Endothelial cell of umbilical vein (primary cell): ENCODE data around the gene LEO1. TPM values are rescaled to one million over a fixed set of nuclear protein-coding genes. Genes with fewer than 3 reads are reported as not detected.

Source experiments
- BruUV-seq: library from RNA; stranded (reverse); fragments of 400-500 nt; replicated peaks from 2 replicates; lab custom pipeline; 2021; lab: Mats Ljungman, UMichigan
- CTCF ChIA-PET: fragments of 300-600, 350-600 bp; sonication (Branson Sonifier 250); formaldehyde crosslinking; loops from one replicate; lab custom pipeline; 2021; ENCODE audit warnings: antibody characterized with exemption, inconsistent platforms; lab: Charles Lee
- POLR2A ChIA-PET: fragments of 300-600, 350-600 bp; sonication (Branson Sonifier 250); formaldehyde crosslinking; loops from one replicate; lab custom pipeline; 2021; ENCODE audit warnings: antibody characterized with exemption, inconsistent platforms; lab: Charles Lee
- DNase-seq: peaks from one replicate; pipeline ENCODE4 v3.0.0-alpha.2; 2011; ENCODE audit warnings: low read depth, low spot score
- FAIRE-seq: peaks from 2 replicates; lab custom pipeline; 2011; peaks lifted over from hg19 to GRCh38; lab: Jason Lieb, UNC
- H2AFZ ChIP-seq: 2 replicates; pipeline ENCODE4 v1.6.0; 2012; ENCODE audit warnings: low read depth, low read length, control low read depth, inconsistent platforms
- H3K27ac ChIP-seq: 2 replicates; pipeline ENCODE4 v1.5.1; 2011; ENCODE audit warnings: low read depth, mild to moderate bottlenecking, control low read depth, low read length, moderate library complexity; ENCODE audit not compliant: insufficient read depth
- H3K27me3 ChIP-seq, 2 experiments: 2 replicates each; pipeline versions ENCODE4 v1.6.0 to v1.6.1; 2011; ENCODE audit warnings: low read length in 2 of 2, mixed read lengths in 1 of 2; ENCODE audit not compliant: control insufficient read depth in 2 of 2, insufficient read depth in 2 of 2
- H3K36me3 ChIP-seq, 2 experiments: 2 replicates in 1 of 2; 3 replicates in 1 of 2; pipeline ENCODE4 v1.5.1; 2011; ENCODE audit warnings: low read length in 2 of 2, mild to moderate bottlenecking in 1 of 2, moderate library complexity in 1 of 2; ENCODE audit not compliant: control insufficient read depth in 2 of 2, insufficient read depth in 2 of 2; ENCODE audit errors: extremely low read depth in 1 of 2
- H3K4me1 ChIP-seq: 3 replicates; pipeline ENCODE4 v1.5.1; 2011; ENCODE audit warnings: mild to moderate bottlenecking, low read length; ENCODE audit not compliant: control insufficient read depth, insufficient read depth; ENCODE audit errors: extremely low read depth
- H3K4me2 ChIP-seq: 2 replicates; pipeline ENCODE4 v1.6.1; 2011; ENCODE audit warnings: low read length, control low read depth, mixed read lengths; ENCODE audit not compliant: insufficient read depth
- H3K4me3 ChIP-seq, 3 experiments: fragments of 200-600 bp in 1 of 3; sonication (generic), shearing (Covaris generic) in 1 of 3; replicated peaks in 1 of 3; 2 replicates each; pipeline ENCODE4 v1.5.1; 2011 to 2016; ENCODE audit warnings: control low read depth in 3 of 3, low read length in 3 of 3, mild to moderate bottlenecking in 2 of 3, inconsistent platforms in 1 of 3, low read depth in 1 of 3, moderate library complexity in 1 of 3; ENCODE audit not compliant: insufficient read depth in 1 of 3
- H3K79me2 ChIP-seq: 2 replicates; pipeline ENCODE4 v1.6.0; 2012; ENCODE audit warnings: low read length, inconsistent platforms; ENCODE audit not compliant: control insufficient read depth, insufficient read depth
- H3K9ac ChIP-seq: replicated peaks from 2 replicates; pipeline ENCODE3; 2011; ENCODE audit warnings: low read length, control low read depth; ENCODE audit not compliant: insufficient read depth; ENCODE audit errors: extremely low read depth
- H3K9me1 ChIP-seq: replicated peaks from 3 replicates; pipeline ENCODE4 v1.6.0; 2011; ENCODE audit warnings: mild to moderate bottlenecking, low read length; ENCODE audit not compliant: control insufficient read depth, insufficient read depth; ENCODE audit errors: extremely low read depth
- H3K9me3 ChIP-seq: replicated peaks from 2 replicates; pipeline ENCODE4 v1.5.1; 2012; ENCODE audit warnings: low read length, inconsistent platforms; ENCODE audit not compliant: control insufficient read depth, insufficient read depth
- H4K20me1 ChIP-seq: replicated peaks from 2 replicates; pipeline ENCODE3; 2011; ENCODE audit warnings: mild to moderate bottlenecking, low read length; ENCODE audit not compliant: control insufficient read depth, insufficient read depth; ENCODE audit errors: extremely low read depth
- CTCF ChIP-seq, 2 donors: IDR thresholded peaks; 1 replicate in 1 of 2; 2 replicates in 1 of 2; pipeline ENCODE4 v1.5.1; 2011; ENCODE audit warnings: low read length in 2 of 2, mild to moderate bottlenecking in 2 of 2, moderate library complexity in 2 of 2, control low read depth in 1 of 2, inconsistent platforms in 1 of 2, low read depth in 1 of 2; ENCODE audit not compliant: insufficient read depth in 1 of 2; ENCODE audit errors: extremely low read depth in 1 of 2
- EZH2 ChIP-seq: IDR thresholded peaks from 2 replicates; pipeline ENCODE4 v1.6.1; 2012; ENCODE audit warnings: borderline replicate concordance, low read depth, mild to moderate bottlenecking, moderate library complexity, low read length, inconsistent platforms; ENCODE audit not compliant: severe bottlenecking
- FOS ChIP-seq: IDR thresholded peaks from 2 replicates; pipeline ENCODE4 v1.6.1; 2011; ENCODE audit warnings: mild to moderate bottlenecking, low read length, moderate library complexity, borderline replicate concordance; ENCODE audit not compliant: insufficient read depth
- GATA2 ChIP-seq: IDR thresholded peaks from 2 replicates; pipeline ENCODE4 v1.7.0; 2011; ENCODE audit warnings: low read depth, mild to moderate bottlenecking, moderate library complexity, mixed read lengths, low read length; ENCODE audit not compliant: insufficient read length, insufficient read depth
- JUN ChIP-seq: IDR thresholded peaks from 2 replicates; pipeline ENCODE4 v1.6.1; 2011; ENCODE audit warnings: borderline replicate concordance, low read depth; ENCODE audit not compliant: insufficient read length, insufficient read depth
- MAX ChIP-seq: IDR thresholded peaks from 2 replicates; pipeline ENCODE4 v1.6.1; 2011; ENCODE audit not compliant: insufficient read depth, insufficient read length
- MYC ChIP-seq: IDR thresholded peaks from one replicate; pipeline ENCODE4 v1.6.1; 2011; ENCODE audit warnings: mild to moderate bottlenecking, low read depth, low read length
- POLR2A ChIP-seq: IDR thresholded peaks from 2 replicates; pipeline ENCODE4 v1.6.1; 2012; ENCODE audit warnings: low read depth, mild to moderate bottlenecking, control low read depth, low read length
- POLR2AphosphoS5 ChIP-seq: IDR thresholded peaks from 2 replicates; pipeline ENCODE4 v1.6.1; 2012; ENCODE audit warnings: low read depth, mild to moderate bottlenecking, control low read depth, low read length, moderate library complexity; ENCODE audit not compliant: insufficient read depth
- dilution Hi-C: fragments of 300-500 bp; cut with MboI; formaldehyde crosslinking; loops from one replicate; pipeline ENCODE4 v1.15.0; 2019; ENCODE audit warnings: low sequenced_read_pairs; ENCODE audit not compliant: extremely low pct_ligation_motif_present
- intact Hi-C: fragments of 100-400 bp; cut with micrococcal nuclease; formaldehyde crosslinking; loops from one replicate; pipeline ENCODE4 v1.10.0; 2022
- polyA plus RNA-seq, 4 experiments: library from polyadenylated mRNA; depleted of rRNA in 3 of 4; stranded (reverse) in 3 of 4; unstranded in 1 of 4; fragments of >200 nt; gene quantifications; 2 replicates each; pipeline versions ENCODE4 v1.2.1 to v1.2.3, GENCODE V29; 2011 to 2012; ENCODE audit warnings: missing spikeins in 1 of 4
- total RNA-seq: library from RNA; stranded (reverse); gene quantifications from 2 replicates; pipeline ENCODE4 v1.2.3, GENCODE V29; 2021

LEO1 gene
- total and polyA plus RNA-seq, 2 donors (not counting 3 experiments of a cell fraction or from before 2014, with no cell fraction given): 1.3 to 28.0 TPM

GRCh38 chr15:51931016-51931415 is 40.6 kb downstream of the LEO1 start:
- intact Hi-C loops (no loop called here), dilution Hi-C loops (no loop called here)
- no peaks in the 10 kb centered on the region for H3K79me2 ChIP-seq
- H3K4me3 ChIP-seq: no peak overlapping the region
- no peaks in the 10 kb centered on the region for H3K27me3 ChIP-seq
- H3K36me3 ChIP-seq: peaks cover under 1 to 4% of the 10 kb centered on the region in 2 experiments
- H3K9ac ChIP-seq: no peak overlapping the region
- CTCF ChIA-PET: interaction anchor here (2.1 kb wide), 1 partner anchor 14 kb away, joined by 4 read pairs; no protein-coding TSS in a partner anchor
- no peak for DNase-seq
- BruUV-seq: no TSS peak
- no peaks in the 10 kb centered on the region for H4K20me1 ChIP-seq
- no peaks in the 10 kb centered on the region for H3K4me1 ChIP-seq
- H3K27ac ChIP-seq: no peak overlapping the region
- POLR2A ChIA-PET: no interaction called here
- TF ChIP-seq POLR2AphosphoS5 (no peak), MAX (no peak), CTCF (IDR thresholded peaks at IDR 0.05; ENCODE audit: extremely low read depth in 1 of 2, insufficient read depth in 1 of 2, low read depth in 1 of 2, low read length in 2 of 2) (no peak)
- no peak overlapping the region for H2AFZ ChIP-seq
- no peaks in the 10 kb centered on the region for H3K9me1 ChIP-seq
- no peak for FAIRE-seq
- H3K4me2 ChIP-seq: no peak overlapping the region
- H3K9me3 ChIP-seq: no peaks in the 10 kb centered on the region

- H3K9ac ChIP-seq: no peak overlapping the region
- H3K27me3 ChIP-seq: no peaks in the 10 kb centered on the region
- H3K4me2 ChIP-seq: no peak overlapping the region
- no peaks in the 10 kb centered on the region for H4K20me1 ChIP-seq
- no peak overlapping the region for H3K4me3 ChIP-seq
- H3K36me3 ChIP-seq: peaks cover 5 to 10% of the 10 kb centered on the region in 2 experiments
- no peak overlapping the region for H2AFZ ChIP-seq
- dilution Hi-C loops: no loop called here
- H3K27ac ChIP-seq: no peak overlapping the region
- ChIA-PET CTCF (interaction anchor here (0.8 to 1.5 kb wide), 2 partner anchors 9 to 281 kb away, joined by 3 to 5 read pairs; no protein-coding TSS in a partner anchor), POLR2A (no interaction called here)
- no TSS peak for BruUV-seq
- H3K79me2 ChIP-seq: no peaks in the 10 kb centered on the region
- H3K4me1 ChIP-seq: no peaks in the 10 kb centered on the region
- intact Hi-C loops: no loop called here
- H3K9me1 ChIP-seq: no peaks in the 10 kb centered on the region
- H3K9me3 ChIP-seq: no peaks in the 10 kb centered on the region
- FAIRE-seq (no peak), DNase-seq (no peak)
- TF ChIP-seq GATA2 (no peak), POLR2A (no peak), FOS (no peak), POLR2AphosphoS5 (no peak), MAX (no peak), EZH2 (no peak), JUN (no peak), CTCF (IDR thresholded peaks at IDR 0.05; ENCODE audit: extremely low read depth in 1 of 2, insufficient read depth in 1 of 2, low read depth in 1 of 2, low read length in 2 of 2) (no peak), MYC (no peak)
Observed at GRCh38 chr15:51926809-51927208, 44.8 kb downstream of the LEO1 start.
